Ascending aorta (tissue), 2 donors: ENCODE data around the gene MPI. TPM values are rescaled to one million over a fixed set of nuclear protein-coding genes. Genes with fewer than 3 reads are reported as not detected.

Experiments
- DNase-seq, 2 donors: peaks; one replicate each; pipeline ENCODE4 v3.0.0-alpha.2; 2019; ENCODE audit warnings: low spot score in 2 of 2
- H3K27ac ChIP-seq, 2 donors: fragments of 200-600 bp; sonication (generic); one replicate each; pipeline ENCODE4 v1.5.1; 2016 to 2017; ENCODE audit warnings: mild to moderate bottlenecking in 1 of 2
- H3K27me3 ChIP-seq: fragments of 200-600 bp; sonication (generic); one replicate; pipeline ENCODE4 v1.5.1; 2017
- H3K36me3 ChIP-seq, 2 donors: fragments of 200-600 bp; sonication (generic); one replicate each; pipeline ENCODE4 v1.5.1; 2016
- H3K4me1 ChIP-seq, 2 donors: fragments of 200-600 bp; sonication (generic); one replicate each; pipeline ENCODE4 v1.5.1; 2016 to 2017; ENCODE audit warnings: mild to moderate bottlenecking in 1 of 2
- H3K4me3 ChIP-seq, 2 donors: fragments of 200-600 bp; sonication (generic); one replicate each; pipeline ENCODE4 v1.5.1; 2016 to 2017; ENCODE audit warnings: mild to moderate bottlenecking in 1 of 2
- H3K9me3 ChIP-seq, 2 donors: fragments of 200-600 bp; sonication (generic); one replicate each; pipeline ENCODE4 v1.5.1; 2016
- CTCF ChIP-seq, 3 experiments: fragments of 200-600 bp in 2 of 3; fragments of 450-650 bp in 1 of 3; sonication (generic) in 2 of 3; IDR thresholded peaks; one replicate each; pipeline ENCODE4 v1.5.1; 2016 to 2019; ENCODE audit warnings: antibody characterized with exemption in 3 of 3, mild to moderate bottlenecking in 1 of 3, moderate library complexity in 1 of 3
- intact Hi-C: fragments of 100-400 bp; cut with DNase I; formaldehyde crosslinking; loops from one replicate; pipeline ENCODE4 v1.15.1; 2023
- total RNA-seq: library from RNA; depleted of rRNA; stranded (reverse); fragments of >200 nt; gene quantifications from one replicate; pipeline ENCODE4 v1.1.0, GENCODE V29; 2016

MPI gene
- total RNA-seq, 1 donor from 2014 or later, result 118 TPM

GRCh38 chr15:74843445-74843828 lies 46.4 kb upstream of the MPI start:
- no peak for DNase-seq
- intact Hi-C loops, result loop anchor here (1.0 to 5.0 kb wide), 4 partner anchors 29 to 109 kb away; partner anchors contain the start of genes COX5A, FAM219B and SCAMP2
- Histone ChIP-seq H3K4me1 (peaks cover 4 to 7% of the 10 kb centered on the region in 2 donors), H3K36me3 (peaks cover 21 to 29% of the 10 kb centered on the region in 2 donors), H3K4me3 (peak overlapping the region; percentile 70 to 95), H3K27me3 (no peaks in the 10 kb centered on the region), H3K9me3 (no peaks in the 10 kb centered on the region), H3K27ac (peak overlapping the region; percentile 74 to 78)
- TF ChIP-seq CTCF (IDR thresholded peaks at IDR 0.05), result no peak

DNA sequence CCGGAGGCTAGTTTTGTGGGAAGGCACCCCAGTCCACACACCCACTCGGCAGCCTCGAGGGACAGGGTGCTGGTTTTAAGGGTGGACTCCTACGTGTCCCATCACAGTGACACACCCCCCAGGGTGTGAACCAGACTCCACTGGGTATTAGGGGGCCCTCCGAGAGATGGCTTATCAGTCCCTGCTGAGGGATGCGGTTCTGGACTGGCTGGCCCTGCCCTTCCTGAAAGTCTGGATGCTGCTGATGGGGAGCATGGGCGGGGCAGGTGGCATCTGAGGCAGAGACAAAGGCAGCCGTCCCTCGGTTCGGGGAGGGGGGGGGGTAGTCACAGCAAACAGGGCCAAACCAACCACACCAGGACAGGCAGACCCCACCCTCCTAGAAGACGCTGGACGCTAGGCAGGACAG lies 45.9 kb upstream of the MPI start:
- Histone ChIP-seq H3K4me3 (peak overlapping the region in 1 of 2 donors; percentile 70), H3K4me1 (peaks cover 4 to 7% of the 10 kb centered on the region in 2 donors), H3K36me3 (peaks cover 23 to 34% of the 10 kb centered on the region in 2 donors), H3K27me3 (no peaks in the 10 kb centered on the region), H3K9me3 (no peaks in the 10 kb centered on the region), H3K27ac (peak overlapping the region; percentile 74 to 78)
- intact Hi-C loops, result loop anchor here (1.0 to 5.0 kb wide), 4 partner anchors 29 to 108 kb away; partner anchors contain the start of genes COX5A, FAM219B and SCAMP2
- DNase-seq, result no peak
- TF ChIP-seq CTCF (IDR thresholded peaks at IDR 0.05), result no peak

- Histone ChIP-seq H3K27ac (no peak overlapping the region), H3K9me3 (no peaks in the 10 kb centered on the region), H3K36me3 (peaks cover 29 to 34% of the 10 kb centered on the region in 2 donors), H3K4me1 (peaks cover 4 to 7% of the 10 kb centered on the region in 2 donors), H3K27me3 (no peaks in the 10 kb centered on the region), H3K4me3 (no peak overlapping the region)
- TF ChIP-seq CTCF (IDR thresholded peaks at IDR 0.05), result no peak
- intact Hi-C loops, result loop anchor here (5.0 kb wide), 2 partner anchors 93 to 108 kb away; partner anchors contain the start of gene COX5A
- no peak for DNase-seq
Measured at GRCh38 chr15:74844319-74845207, 45.3 kb upstream of the MPI start.

GRCh38 chr15:74845208-74845568 lies 44.7 kb upstream of the MPI start:
- Histone ChIP-seq H3K36me3 (peaks cover 35 to 37% of the 10 kb centered on the region in 2 donors), H3K9me3 (no peaks in the 10 kb centered on the region), H3K27ac (no peak overlapping the region), H3K27me3 (no peaks in the 10 kb centered on the region), H3K4me1 (peaks cover 4 to 7% of the 10 kb centered on the region in 2 donors), H3K4me3 (no peak overlapping the region)
- intact Hi-C loops, result no loop called here
- no peak for DNase-seq
- no peak for TF ChIP-seq CTCF (IDR thresholded peaks at IDR 0.05)

DNA sequence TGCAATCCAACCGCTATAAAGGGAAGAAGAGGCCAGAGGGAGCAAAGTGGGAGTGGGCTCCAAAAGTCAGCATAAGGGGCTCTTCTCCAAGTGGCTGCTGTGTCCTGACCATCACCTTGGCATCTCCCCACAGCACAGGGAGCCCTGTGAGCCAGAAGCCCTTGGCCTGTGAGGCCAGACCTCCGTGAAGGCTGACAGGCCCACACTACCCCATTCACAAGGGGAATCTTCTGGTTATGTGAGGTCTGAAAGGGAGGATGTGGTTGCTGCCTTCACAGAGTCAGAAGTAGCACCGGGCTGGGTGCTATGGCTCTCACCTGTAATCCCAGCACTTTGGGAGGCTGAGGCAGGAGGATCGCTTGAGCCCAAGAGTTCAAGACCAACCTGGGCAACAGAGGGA lies 44.3 kb upstream of the MPI start:
- peaks cover 39 to 41% of the 10 kb centered on the region in 2 donors for H3K36me3 ChIP-seq
- H3K4me3 ChIP-seq, result no peak overlapping the region
- no peaks in the 10 kb centered on the region for H3K27me3 ChIP-seq
- no peak overlapping the region for H3K27ac ChIP-seq
- H3K4me1 ChIP-seq, result peaks cover 4 to 7% of the 10 kb centered on the region in 2 donors
- no peak for DNase-seq
- TF ChIP-seq CTCF (IDR thresholded peaks at IDR 0.05), result no peak
- intact Hi-C loops, result no loop called here
- H3K9me3 ChIP-seq, result no peaks in the 10 kb centered on the region
